Effector CD4-positive, alpha-beta T cell (primary cell): ENCODE measurements around the gene ZNF565.
"Not testable (repeated sequence)": the region's sequence is repeated elsewhere in the genome, so short reads cannot be mapped to it uniquely, and the experiment has no call there.

ENCODE experiments used
- DNase-seq: peaks from one replicate; pipeline ENCODE4 v3.0.0-alpha.2; 2020

The ZNF565 gene

GRCh38 chr19:36210497-36210896 lies 4.0 kb downstream of the ZNF565 start:
- DNase-seq: no peak

- no peak for DNase-seq
Observed at GRCh38 chr19:36209372-36209771, 5.1 kb downstream of the ZNF565 start.

- DNase-seq: no peak
Observed at GRCh38 chr19:36207605-36208252, 6.7 kb downstream of the ZNF565 start.

- no peak for DNase-seq
Observed at GRCh38 chr19:36203293-36203692, 11.2 kb downstream of the ZNF565 start.

GRCh38 chr19:36201684-36202083 lies 12.8 kb downstream of the ZNF565 start:
- DNase-seq: no peak

GRCh38 chr19:36198119-36198518 lies 16.3 kb downstream of the ZNF565 start:
- DNase-seq: no peak

GRCh38 chr19:36196249-36196648 lies 18.2 kb downstream of the ZNF565 start:
- DNase-seq: no peak

- DNase-seq: not testable (repeated sequence)
Observed at GRCh38 chr19:36186722-36187121, 27.7 kb downstream of the ZNF565 start.

GRCh38 chr19:36183245-36183628 lies 31.2 kb downstream of the ZNF565 start:
- DNase-seq: no peak

- DNase-seq: no peak
Observed at GRCh38 chr19:36182612-36183244, 31.7 kb downstream of the ZNF565 start.

GRCh38 chr19:36179077-36179476 lies 35.4 kb downstream of the ZNF565 start:
- not testable (repeated sequence) for DNase-seq

GRCh38 chr19:36173846-36174245 lies 40.6 kb downstream of the ZNF565 start:
- DNase-seq: not testable (repeated sequence)

- DNase-seq: no peak
Observed at GRCh38 chr19:36172852-36173251, 41.6 kb downstream of the ZNF565 start.

GRCh38 chr19:36169084-36169760 lies 45.2 kb downstream of the ZNF565 start:
- DNase-seq: no peak

GRCh38 chr19:36163813-36164212 lies 50.7 kb downstream of the ZNF565 start:
- no peak for DNase-seq

GRCh38 chr19:36160821-36161596 lies 53.5 kb downstream of the ZNF565 start:
- DNase-seq: no peak

GRCh38 chr19:36153126-36153525 lies 61.3 kb downstream of the ZNF565 start:
- no peak for DNase-seq

- DNase-seq: no peak
Observed at GRCh38 chr19:36152352-36153091, 61.9 kb downstream of the ZNF565 start, which contains the start of gene COX7A1. Gene COX7A1, minus strand, starts transcription at chr19:36152447. Its CDS starts 40 bp downstream, at chr19:36152407.

- no peak for DNase-seq
Observed at GRCh38 chr19:36152019-36152351, 62.5 kb downstream of the ZNF565 start.

- DNase-seq: no peak
Observed at GRCh38 chr19:36151144-36152018, 63.1 kb downstream of the ZNF565 start.

GRCh38 chr19:36150586-36150985 lies 63.9 kb downstream of the ZNF565 start:
- no peak for DNase-seq
